CD4-positive, CD25-positive, alpha-beta regulatory T cell (primary cell): Measurements from ENCODE around the gene AGXT. TPM values are rescaled to one million over a fixed set of nuclear protein-coding genes. Genes with fewer than 3 reads are reported as not detected.
A peak's percentile ranks its signal among the peaks of the same experiment; 100 is the strongest.

Experiments
- ATAC-seq, 2 donors: fragments of 150-1000 bp; cut with Tn5 transposase; one replicate each; pipeline ENCODE4 v1.10.0; 2021; ENCODE audit warnings: low read depth in 2 of 2, moderate number of reproducible peaks in 2 of 2, moderate library complexity in 1 of 2
- DNase-seq, 3 donors: peaks; one replicate each; pipeline versions ENCODE4 v3.0.0 to v3.0.0-alpha.2; 2012 to 2022; ENCODE audit warnings: mixed read lengths in 1 of 3
- H3K27ac ChIP-seq: one replicate; pipeline ENCODE4 v1.7.0; 2013; ENCODE audit warnings: mild to moderate bottlenecking, low read length; ENCODE audit not compliant: insufficient read depth, poor library complexity, severe bottlenecking
- H3K27me3 ChIP-seq: one replicate; pipeline ENCODE4 v1.7.0; 2013; ENCODE audit warnings: low read length; ENCODE audit not compliant: control insufficient read depth, insufficient read depth
- H3K36me3 ChIP-seq: one replicate; pipeline ENCODE4 v1.7.0; 2013; ENCODE audit warnings: mild to moderate bottlenecking, low read length, moderate library complexity; ENCODE audit not compliant: control insufficient read depth, insufficient read depth
- H3K4me1 ChIP-seq: 2 replicates; pipeline ENCODE4 v1.7.0; 2013; ENCODE audit warnings: mild to moderate bottlenecking, low read length; ENCODE audit not compliant: insufficient read depth, control insufficient read depth, poor library complexity, severe bottlenecking
- H3K4me3 ChIP-seq: one replicate; pipeline ENCODE4 v1.7.0; 2013; ENCODE audit warnings: low read depth, mild to moderate bottlenecking, low read length, moderate library complexity
- H3K9me3 ChIP-seq, 2 experiments: 1 replicate in 1 of 2; 2 replicates in 1 of 2; pipeline ENCODE4 v1.7.0; 2013; ENCODE audit warnings: low read length in 2 of 2, mild to moderate bottlenecking in 1 of 2, moderate library complexity in 1 of 2; ENCODE audit not compliant: control insufficient read depth in 2 of 2
- H3K27ac Mint-ChIP-seq, 3 donors: one replicate each; pipeline ENCODE4 v1.8.0; 2020 to 2022; ENCODE audit warnings: mild to moderate bottlenecking in 3 of 3, mixed read lengths in 3 of 3, moderate library complexity in 2 of 3
- H3K27me3 Mint-ChIP-seq: one replicate; pipeline ENCODE4 v1.8.0; 2022; ENCODE audit warnings: mild to moderate bottlenecking, mixed read lengths
- H3K36me3 Mint-ChIP-seq: one replicate; pipeline ENCODE4 v1.8.0; 2020; ENCODE audit warnings: mixed read lengths
- H3K4me1 Mint-ChIP-seq, 4 donors: one replicate each; pipeline ENCODE4 v1.8.0; 2020 to 2022; ENCODE audit warnings: mixed read lengths in 4 of 4, mild to moderate bottlenecking in 1 of 4
- H3K4me3 Mint-ChIP-seq, 4 donors: one replicate each; pipeline ENCODE4 v1.8.0; 2020 to 2022; ENCODE audit warnings: mild to moderate bottlenecking in 4 of 4, mixed read lengths in 4 of 4, moderate library complexity in 3 of 4
- H3K9me3 Mint-ChIP-seq, 7 donors: one replicate each; pipeline ENCODE4 v1.8.0; 2020 to 2022; ENCODE audit warnings: mixed read lengths in 7 of 7, mild to moderate bottlenecking in 3 of 7, moderate library complexity in 2 of 7
- polyA plus RNA-seq, 4 donors: library from polyadenylated mRNA; unstranded; fragments of 300-500 nt; fragmentation: Illumina TruSeq; gene quantifications; one replicate each; pipeline ENCODE4 v1.2.3, GENCODE V29; 2021
- total RNA-seq: library from RNA; stranded (reverse); gene quantifications from one replicate; pipeline ENCODE4 v1.2.3, GENCODE V29; 2022

Gene AGXT
- total and polyA plus RNA-seq, 5 donors from 2014 or later, result not detected

DNA sequence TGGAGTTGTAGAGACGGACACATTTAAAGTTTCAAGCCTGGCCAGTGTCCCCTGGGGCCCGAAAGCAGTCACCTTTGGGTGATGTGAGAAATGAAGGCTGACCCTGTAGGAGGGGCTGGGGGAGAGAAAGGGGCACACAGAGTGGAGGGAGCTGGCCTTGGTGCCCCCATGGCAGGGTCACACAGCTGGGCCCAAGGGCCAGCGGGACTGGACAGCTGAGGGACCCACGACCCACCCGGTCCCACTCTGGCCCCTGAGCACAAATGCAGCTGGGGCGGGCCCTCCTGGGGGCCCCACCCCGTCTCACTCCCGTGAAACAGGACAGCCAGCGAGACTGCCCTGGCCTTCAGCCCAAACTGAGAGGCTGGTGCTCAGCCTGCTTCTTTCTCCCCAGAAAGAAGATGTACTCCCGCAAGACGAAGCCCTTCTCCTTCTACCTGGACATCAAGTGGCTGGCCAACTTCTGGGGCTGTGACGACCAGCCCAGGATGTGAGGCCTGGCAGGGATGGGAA is 6.1 kb downstream of the AGXT start:
- Histone ChIP-seq H3K4me1 (no peaks in the 10 kb centered on the region), H3K27ac (no peak overlapping the region), H3K4me3 (no peak overlapping the region), H3K36me3 (no peaks in the 10 kb centered on the region), H3K9me3 (no peaks in the 10 kb centered on the region), H3K27me3 (no peaks in the 10 kb centered on the region)
- Mint-ChIP-seq H3K27ac (no peak overlapping the region), H3K36me3 (no peaks in the 10 kb centered on the region), H3K27me3 (no peaks in the 10 kb centered on the region), H3K4me1 (no peaks in the 10 kb centered on the region), H3K9me3 (no peaks in the 10 kb centered on the region), H3K4me3 (no peak overlapping the region)
- DNase-seq (no peak), ATAC-seq (no peak)

DNA sequence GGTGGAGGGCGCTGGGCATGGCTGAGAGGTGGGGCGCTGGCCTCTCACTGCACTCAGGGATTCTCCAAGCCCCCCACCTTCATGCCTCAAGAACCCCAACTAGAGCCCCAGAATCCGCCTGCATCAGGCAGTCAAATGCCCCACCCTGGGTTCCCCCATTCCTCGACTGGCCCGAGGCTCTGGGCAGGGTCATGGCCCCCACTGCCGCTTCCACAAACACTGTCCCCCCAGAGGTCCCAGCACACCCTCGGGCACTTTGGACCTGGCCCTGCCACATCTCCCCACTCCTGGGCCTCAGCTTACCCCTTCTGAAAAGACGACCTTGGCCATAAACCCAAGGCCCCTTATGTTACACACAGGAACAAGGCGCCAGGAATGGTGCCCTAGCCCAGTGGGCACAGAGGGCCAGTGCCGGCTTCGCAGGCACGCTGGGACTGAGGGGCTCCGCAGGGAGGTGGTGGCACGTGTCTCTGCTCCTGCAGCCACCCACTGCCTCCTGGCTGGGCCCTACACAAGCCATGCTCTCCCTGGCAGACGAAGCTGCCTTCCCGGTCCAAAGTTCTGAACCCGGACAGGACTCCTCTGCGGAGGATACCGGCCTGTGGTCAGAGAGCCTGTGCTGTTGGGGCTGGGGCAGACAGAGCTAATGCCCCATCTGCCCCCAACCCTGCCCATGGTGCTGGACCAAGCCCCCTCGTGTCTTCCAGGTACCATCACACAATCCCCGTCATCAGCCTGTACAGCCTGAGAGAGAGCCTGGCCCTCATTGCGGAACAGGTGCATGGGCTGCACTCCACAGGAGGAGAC is 6.8 kb downstream of the AGXT start:
- Histone ChIP-seq H3K9me3 (no peaks in the 10 kb centered on the region), H3K4me3 (no peak overlapping the region), H3K27me3 (no peaks in the 10 kb centered on the region), H3K27ac (no peak overlapping the region), H3K36me3 (no peaks in the 10 kb centered on the region), H3K4me1 (no peaks in the 10 kb centered on the region)
- H3K36me3 Mint-ChIP-seq, result no peaks in the 10 kb centered on the region
- no peaks in the 10 kb centered on the region for H3K4me1 Mint-ChIP-seq
- no peak overlapping the region for H3K27ac Mint-ChIP-seq
- no peak for DNase-seq
- no peak for ATAC-seq
- H3K4me3 Mint-ChIP-seq, result no peak overlapping the region
- H3K27me3 Mint-ChIP-seq, result no peaks in the 10 kb centered on the region
- no peaks in the 10 kb centered on the region for H3K9me3 Mint-ChIP-seq

- Histone ChIP-seq H3K27me3 (no peaks in the 10 kb centered on the region), H3K4me1 (no peaks in the 10 kb centered on the region), H3K36me3 (no peaks in the 10 kb centered on the region), H3K4me3 (no peak overlapping the region), H3K27ac (no peak overlapping the region), H3K9me3 (no peaks in the 10 kb centered on the region)
- Mint-ChIP-seq H3K4me3 (no peak overlapping the region), H3K9me3 (no peaks in the 10 kb centered on the region), H3K27me3 (no peaks in the 10 kb centered on the region), H3K27ac (peak overlapping the region in 1 of 3 donors; percentile 31), H3K4me1 (no peaks in the 10 kb centered on the region), H3K36me3 (no peaks in the 10 kb centered on the region)
- DNase-seq (no peak), ATAC-seq (no peak)
Observed at GRCh38 chr2:240876035-240876474, 7.4 kb downstream of the AGXT start.

- no peak overlapping the region for H3K27ac ChIP-seq
- no peaks in the 10 kb centered on the region for H3K4me1 ChIP-seq
- H3K27ac Mint-ChIP-seq, result peak overlapping the region in 1 of 3 donors; percentile 31
- H3K4me3 ChIP-seq, result no peak overlapping the region
- no peaks in the 10 kb centered on the region for H3K36me3 Mint-ChIP-seq
- no peaks in the 10 kb centered on the region for H3K36me3 ChIP-seq
- no peaks in the 10 kb centered on the region for H3K27me3 Mint-ChIP-seq
- DNase-seq (no peak), ATAC-seq (no peak)
- no peaks in the 10 kb centered on the region for H3K4me1 Mint-ChIP-seq
- H3K9me3 ChIP-seq, result no peaks in the 10 kb centered on the region
- no peaks in the 10 kb centered on the region for H3K9me3 Mint-ChIP-seq
- H3K4me3 Mint-ChIP-seq, result no peak overlapping the region
- no peaks in the 10 kb centered on the region for H3K27me3 ChIP-seq
Observed at GRCh38 chr2:240876475-240877251, 8.0 kb downstream of the AGXT start.

DNA sequence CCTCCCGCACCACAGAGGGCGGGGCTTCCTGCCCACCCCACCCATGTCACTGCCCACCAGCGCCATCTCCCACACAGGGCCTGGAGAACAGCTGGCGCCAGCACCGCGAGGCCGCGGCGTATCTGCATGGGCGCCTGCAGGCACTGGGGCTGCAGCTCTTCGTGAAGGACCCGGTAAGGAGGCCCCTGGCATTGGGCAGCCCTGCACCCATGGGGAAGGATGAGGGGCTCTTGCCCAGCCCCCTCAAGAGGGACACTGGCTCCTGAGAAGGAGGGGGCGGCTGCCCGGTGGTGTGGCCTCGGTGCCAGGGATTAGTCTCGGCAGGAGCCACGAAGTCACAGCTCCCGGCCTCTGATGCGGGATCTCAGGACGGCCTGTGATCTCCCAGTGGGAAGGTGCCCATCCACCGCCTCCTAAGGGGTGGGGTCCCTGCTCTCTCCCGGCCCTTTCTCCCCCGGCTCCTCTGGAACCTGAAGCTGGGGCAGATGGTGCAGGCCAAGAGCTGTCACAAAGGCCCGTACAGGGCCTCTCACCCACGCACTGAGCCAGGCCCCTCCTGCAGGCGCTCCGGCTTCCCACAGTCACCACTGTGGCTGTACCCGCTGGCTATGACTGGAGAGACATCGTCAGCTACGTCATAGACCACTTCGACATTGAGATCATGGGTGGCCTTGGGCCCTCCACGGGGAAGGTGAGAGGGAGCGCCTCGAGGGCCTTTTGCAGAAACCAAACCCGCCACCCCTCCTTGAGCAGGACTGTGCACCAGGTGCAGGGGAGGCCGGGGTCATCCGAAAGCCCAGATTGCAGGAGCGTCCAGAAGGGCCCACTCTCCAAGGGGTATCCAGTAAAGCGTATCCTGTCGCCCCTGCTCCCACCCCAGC is 9.1 kb downstream of the AGXT start:
- Histone ChIP-seq H3K4me3 (no peak overlapping the region), H3K27ac (no peak overlapping the region), H3K4me1 (no peaks in the 10 kb centered on the region), H3K9me3 (no peaks in the 10 kb centered on the region), H3K36me3 (no peaks in the 10 kb centered on the region), H3K27me3 (no peaks in the 10 kb centered on the region)
- Mint-ChIP-seq H3K27me3 (no peaks in the 10 kb centered on the region), H3K4me3 (no peak overlapping the region), H3K4me1 (peaks cover 0 to 4% (median 0%) of the 10 kb centered on the region in 4 donors), H3K9me3 (no peaks in the 10 kb centered on the region), H3K36me3 (no peaks in the 10 kb centered on the region), H3K27ac (no peak overlapping the region)
- ATAC-seq (no peak), DNase-seq (no peak)

DNA sequence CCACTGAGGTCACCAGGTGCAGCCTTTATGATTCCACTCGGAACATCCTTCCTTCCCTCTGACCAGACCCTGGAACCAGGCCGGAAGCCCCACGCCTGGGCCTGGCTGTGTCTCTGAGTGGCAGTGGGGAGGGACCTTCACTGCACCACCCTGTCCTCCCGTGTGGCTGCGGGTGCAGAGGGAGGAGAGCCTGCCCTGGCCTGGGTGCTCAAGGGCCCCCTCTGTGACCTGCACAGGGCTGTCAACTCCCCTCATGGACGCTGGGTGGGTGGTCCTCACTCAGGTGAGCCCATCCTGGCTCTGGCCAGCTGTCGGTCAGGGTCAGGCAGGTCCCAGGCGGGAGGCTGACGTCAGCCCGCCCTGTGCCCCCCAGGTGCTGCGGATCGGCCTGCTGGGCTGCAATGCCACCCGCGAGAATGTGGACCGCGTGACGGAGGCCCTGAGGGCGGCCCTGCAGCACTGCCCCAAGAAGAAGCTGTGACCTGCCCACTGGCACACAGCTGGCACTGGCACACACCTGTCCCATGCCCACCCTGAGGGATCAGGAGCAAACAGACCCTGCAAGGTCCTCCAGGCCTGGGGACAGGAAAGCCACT is 9.8 kb downstream of the AGXT start:
- no peak for DNase-seq
- Histone ChIP-seq H3K4me3 (no peak overlapping the region), H3K27me3 (no peaks in the 10 kb centered on the region), H3K9me3 (no peaks in the 10 kb centered on the region), H3K36me3 (no peaks in the 10 kb centered on the region), H3K27ac (no peak overlapping the region), H3K4me1 (no peaks in the 10 kb centered on the region)
- no peaks in the 10 kb centered on the region for H3K9me3 Mint-ChIP-seq
- no peak overlapping the region for H3K27ac Mint-ChIP-seq
- no peak for ATAC-seq
- H3K27me3 Mint-ChIP-seq, result peaks cover 7% of the 10 kb centered on the region
- H3K4me1 Mint-ChIP-seq, result peaks cover 0 to 4% (median 0%) of the 10 kb centered on the region in 4 donors
- no peak overlapping the region for H3K4me3 Mint-ChIP-seq
- no peaks in the 10 kb centered on the region for H3K36me3 Mint-ChIP-seq

DNA sequence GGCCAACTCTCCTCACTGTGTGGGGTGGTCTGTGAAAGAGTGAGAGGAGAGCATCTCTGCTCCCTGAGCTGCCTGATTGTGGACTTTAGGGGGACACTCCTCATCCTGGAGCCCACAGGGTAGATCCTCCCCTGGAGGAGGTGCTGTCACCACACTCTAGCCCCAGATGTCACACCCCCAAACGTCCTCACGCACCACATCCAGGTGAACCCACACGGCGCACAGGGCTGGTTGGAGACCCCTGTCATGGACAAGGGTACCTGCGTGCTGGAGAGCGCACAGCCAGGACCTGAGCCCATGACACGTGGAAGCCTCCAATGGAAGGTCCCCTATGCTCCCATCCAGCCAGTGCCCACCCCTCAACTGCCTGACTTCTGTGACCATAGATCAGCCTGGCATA is 10.5 kb downstream of the AGXT start:
- no peaks in the 10 kb centered on the region for H3K9me3 Mint-ChIP-seq
- no peak overlapping the region for H3K4me3 Mint-ChIP-seq
- peaks cover 0 to 4% (median 0%) of the 10 kb centered on the region in 4 donors for H3K4me1 Mint-ChIP-seq
- Histone ChIP-seq H3K9me3 (no peaks in the 10 kb centered on the region), H3K27me3 (no peaks in the 10 kb centered on the region), H3K27ac (no peak overlapping the region), H3K4me3 (no peak overlapping the region), H3K36me3 (no peaks in the 10 kb centered on the region), H3K4me1 (no peaks in the 10 kb centered on the region)
- H3K27me3 Mint-ChIP-seq, result peaks cover 7% of the 10 kb centered on the region
- no peak for ATAC-seq
- no peaks in the 10 kb centered on the region for H3K36me3 Mint-ChIP-seq
- DNase-seq, result no peak
- peak overlapping the region in 1 of 3 donors; percentile 76 for H3K27ac Mint-ChIP-seq
